Loucy (cell line): ENCODE measurements around the gene TMEM132A.

Experiments used
- H2AFZ ChIP-seq: fragments of 200-600 bp; sonication (generic); 2 replicates; pipeline ENCODE4 v1.6.0; 2016; ENCODE audit warnings: antibody characterized with exemption, mild to moderate bottlenecking, low read length, moderate library complexity
- H3F3A ChIP-seq: fragments of 200-600 bp; 2 replicates; pipeline ENCODE4 v1.6.0; 2016; ENCODE audit warnings: antibody characterized with exemption, low read depth, mild to moderate bottlenecking
- H3K27me3 ChIP-seq: fragments of 200-600 bp; sonication (generic); 2 replicates; pipeline ENCODE4 v1.6.1; 2014; ENCODE audit warnings: low read length, mild to moderate bottlenecking; ENCODE audit not compliant: insufficient read depth, poor library complexity, severe bottlenecking
- H3K36me3 ChIP-seq: fragments of 200-600 bp; sonication (generic); 2 replicates; pipeline ENCODE4 v1.6.1; 2016; ENCODE audit warnings: low read length; ENCODE audit not compliant: insufficient read depth
- H3K4me1 ChIP-seq: fragments of 200-600 bp; sonication (generic); 2 replicates; pipeline ENCODE4 v1.5.1; 2014; ENCODE audit warnings: low read length, mild to moderate bottlenecking; ENCODE audit not compliant: insufficient read depth, poor library complexity, severe bottlenecking
- H3K4me2 ChIP-seq: fragments of 200-600 bp; sonication (generic); 2 replicates; pipeline ENCODE4 v1.6.0; 2014; ENCODE audit warnings: antibody characterized with exemption, low read length, low read depth, mild to moderate bottlenecking; ENCODE audit not compliant: poor library complexity, severe bottlenecking
- H3K4me3 ChIP-seq: fragments of 200-600 bp; sonication (generic); 2 replicates; pipeline ENCODE4 v1.5.1; 2014; ENCODE audit warnings: low read length, mild to moderate bottlenecking, mixed read lengths; ENCODE audit not compliant: poor library complexity, severe bottlenecking
- H3K79me2 ChIP-seq: fragments of 200-600 bp; sonication (generic); 2 replicates; pipeline ENCODE4 v1.6.1; 2014; ENCODE audit warnings: low read length; ENCODE audit not compliant: insufficient read depth
- H3K9ac ChIP-seq: fragments of 200-600 bp; sonication (generic); 2 replicates; pipeline ENCODE4 v1.6.0; 2014; ENCODE audit warnings: mild to moderate bottlenecking, low read depth, low read length, moderate library complexity; ENCODE audit not compliant: poor library complexity, severe bottlenecking
- H3K9me2 ChIP-seq: fragments of 200-600 bp; sonication (generic); replicated peaks from 2 replicates; pipeline ENCODE4 v1.6.1; 2016; ENCODE audit warnings: low read depth, low read length, mixed read lengths
- H3K9me3 ChIP-seq: fragments of 200-600 bp; sonication (generic); 2 replicates; pipeline ENCODE4 v1.6.1; 2014; ENCODE audit warnings: mild to moderate bottlenecking, antibody characterized with exemption, low read length, low read depth; ENCODE audit not compliant: insufficient read depth
- H4K20me1 ChIP-seq: fragments of 200-600 bp; sonication (generic); 2 replicates; pipeline ENCODE4 v1.6.0; 2014; ENCODE audit warnings: antibody characterized with exemption, low read length, mild to moderate bottlenecking; ENCODE audit not compliant: insufficient read depth, poor library complexity, severe bottlenecking
- EZH2phosphoT487 ChIP-seq: fragments of 200-600 bp; IDR thresholded peaks from 2 replicates; pipeline ENCODE4 v1.6.1; 2018; ENCODE audit warnings: antibody characterized with exemption, mild to moderate bottlenecking, moderate library complexity, borderline replicate concordance
- TF ChIP-seq, protein P1 (sequence below): fragments of 200-600 bp; sonication (generic); conservative IDR thresholded peaks from 2 replicates; pipeline ENCODE4 v1.5.1; 2014; ENCODE audit warnings: mild to moderate bottlenecking, antibody characterized with exemption, low read length

Gene TMEM132A

DNA sequence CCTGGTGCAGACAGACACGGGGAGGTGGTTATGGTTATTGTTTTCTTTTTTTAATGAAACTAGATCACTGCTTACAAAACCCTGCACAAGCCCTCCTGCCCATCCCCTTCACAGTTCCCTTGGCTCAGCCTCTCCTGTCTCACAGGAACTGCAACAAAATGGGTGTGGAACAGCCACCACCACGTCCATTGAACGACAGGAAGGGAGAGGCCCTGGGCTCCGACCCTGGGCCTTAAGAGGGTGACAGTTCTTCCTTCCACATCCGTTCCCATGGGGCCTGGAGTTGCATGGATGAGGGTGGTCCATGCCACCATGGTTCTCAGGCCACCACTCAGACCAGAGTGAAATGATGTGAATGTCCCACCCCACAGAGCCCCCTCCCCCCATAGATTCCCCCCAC lies 33.6 kb upstream of the TMEM132A start:
- Histone ChIP-seq H2AFZ (no peak overlapping the region), H3K9me2 (no peaks in the 10 kb centered on the region), H3F3A (no peaks in the 10 kb centered on the region), H3K4me1 (peaks cover 29% of the 10 kb centered on the region), H3K79me2 (no peaks in the 10 kb centered on the region), H3K9ac (peak overlapping the region; percentile 40), H3K4me2 (peak overlapping the region; percentile 27), H3K36me3 (peaks cover 22% of the 10 kb centered on the region; the same call in 1 of the 2 replicates), H3K27me3 (no peaks in the 10 kb centered on the region), H3K4me3 (no peak overlapping the region), H3K9me3 (no peaks in the 10 kb centered on the region), H4K20me1 (peaks cover 2% of the 10 kb centered on the region)
- no peak for TF ChIP-seq EZH2phosphoT487
- TF ChIP-seq, protein P1, sequence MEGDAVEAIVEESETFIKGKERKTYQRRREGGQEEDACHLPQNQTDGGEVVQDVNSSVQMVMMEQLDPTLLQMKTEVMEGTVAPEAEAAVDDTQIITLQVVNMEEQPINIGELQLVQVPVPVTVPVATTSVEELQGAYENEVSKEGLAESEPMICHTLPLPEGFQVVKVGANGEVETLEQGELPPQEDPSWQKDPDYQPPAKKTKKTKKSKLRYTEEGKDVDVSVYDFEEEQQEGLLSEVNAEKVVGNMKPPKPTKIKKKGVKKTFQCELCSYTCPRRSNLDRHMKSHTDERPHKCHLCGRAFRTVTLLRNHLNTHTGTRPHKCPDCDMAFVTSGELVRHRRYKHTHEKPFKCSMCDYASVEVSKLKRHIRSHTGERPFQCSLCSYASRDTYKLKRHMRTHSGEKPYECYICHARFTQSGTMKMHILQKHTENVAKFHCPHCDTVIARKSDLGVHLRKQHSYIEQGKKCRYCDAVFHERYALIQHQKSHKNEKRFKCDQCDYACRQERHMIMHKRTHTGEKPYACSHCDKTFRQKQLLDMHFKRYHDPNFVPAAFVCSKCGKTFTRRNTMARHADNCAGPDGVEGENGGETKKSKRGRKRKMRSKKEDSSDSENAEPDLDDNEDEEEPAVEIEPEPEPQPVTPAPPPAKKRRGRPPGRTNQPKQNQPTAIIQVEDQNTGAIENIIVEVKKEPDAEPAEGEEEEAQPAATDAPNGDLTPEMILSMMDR = no peak

DNA sequence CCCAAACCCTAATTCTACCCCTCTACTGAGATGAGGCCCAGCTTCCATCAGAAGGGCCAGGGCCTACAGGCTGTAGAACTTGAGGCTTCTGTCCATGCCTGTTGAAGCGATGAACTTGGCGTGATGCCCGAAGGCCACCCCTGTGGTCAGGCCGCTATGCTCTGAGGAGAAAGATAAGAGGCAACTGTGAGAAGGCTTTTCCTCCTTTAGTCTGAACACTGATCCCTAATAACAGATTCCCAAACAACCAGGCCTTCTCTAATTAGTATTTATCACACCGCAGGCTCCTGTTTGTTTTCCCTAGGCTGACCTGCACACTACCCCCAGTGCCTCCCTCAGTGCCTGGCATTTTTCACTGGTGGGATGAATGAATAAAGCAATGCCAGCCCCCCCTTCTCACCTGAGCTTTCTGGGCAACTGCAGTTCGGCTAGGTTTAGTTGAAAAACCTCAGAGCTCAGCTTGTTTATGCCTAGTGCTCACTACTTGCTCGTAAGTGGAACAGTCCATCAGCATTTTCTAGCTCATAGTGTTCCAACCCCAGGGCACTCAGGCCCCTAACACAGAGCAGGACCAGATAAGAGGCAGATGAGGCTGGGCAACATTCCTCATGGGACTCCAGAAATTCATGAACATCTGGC lies 33.0 kb upstream of the TMEM132A start:
- H3K36me3 ChIP-seq = peaks cover 27% of the 10 kb centered on the region; the same call in 1 of the 2 replicates
- H3K9me2 ChIP-seq = no peaks in the 10 kb centered on the region
- H3K4me1 ChIP-seq = peaks cover 29% of the 10 kb centered on the region
- TF ChIP-seq EZH2phosphoT487 = no peak
- TF ChIP-seq, protein P1 = no peak
- no peak overlapping the region for H2AFZ ChIP-seq
- H4K20me1 ChIP-seq = peaks cover 2% of the 10 kb centered on the region
- no peaks in the 10 kb centered on the region for H3K27me3 ChIP-seq
- no peaks in the 10 kb centered on the region for H3K79me2 ChIP-seq
- H3K9me3 ChIP-seq = no peaks in the 10 kb centered on the region
- no peak overlapping the region for H3K4me3 ChIP-seq
- H3F3A ChIP-seq = no peaks in the 10 kb centered on the region
- H3K9ac ChIP-seq = peak overlapping the region; percentile 23
- peak overlapping the region; percentile 42 for H3K4me2 ChIP-seq

DNA sequence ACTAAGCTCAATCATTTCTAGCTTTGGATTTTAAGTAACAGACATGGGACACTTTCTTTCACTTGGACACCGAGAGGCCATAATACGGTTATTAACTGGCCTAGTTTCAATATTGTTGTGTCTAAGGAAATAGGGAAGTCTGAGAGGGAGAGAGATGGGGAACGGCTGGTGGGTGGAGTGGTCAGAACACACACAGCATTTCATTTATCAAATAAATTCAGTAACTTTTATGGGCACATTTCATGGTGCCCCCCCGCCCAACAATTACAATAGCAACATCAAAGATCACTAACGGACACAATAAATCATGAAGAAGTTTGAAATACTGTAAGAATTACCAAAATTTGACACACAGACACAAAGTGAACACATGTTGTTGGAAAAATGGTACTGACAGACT lies 28.6 kb upstream of the TMEM132A start:
- TF ChIP-seq EZH2phosphoT487 = no peak
- TF ChIP-seq, protein P1 = no peak
- H3K79me2 ChIP-seq = no peaks in the 10 kb centered on the region; the same call in 1 of the 2 replicates
- no peaks in the 10 kb centered on the region for H3K9me3 ChIP-seq
- H3F3A ChIP-seq = peaks cover 4% of the 10 kb centered on the region; the same call in 1 of the 2 replicates
- H3K9me2 ChIP-seq = no peaks in the 10 kb centered on the region
- peaks cover 21% of the 10 kb centered on the region for H3K4me1 ChIP-seq
- no peak overlapping the region for H3K4me2 ChIP-seq
- H3K9ac ChIP-seq = no peak overlapping the region
- no peak overlapping the region for H2AFZ ChIP-seq
- no peak overlapping the region for H3K4me3 ChIP-seq
- peaks cover 8% of the 10 kb centered on the region for H4K20me1 ChIP-seq
- H3K27me3 ChIP-seq = no peaks in the 10 kb centered on the region
- H3K36me3 ChIP-seq = peaks cover 71% of the 10 kb centered on the region; the same call in 1 of the 2 replicates
